A549 treated with CORT108297 at 1 μM for 4 hours (cell line): ENCODE data around the gene OR52N1. TPM values are rescaled to one million over a fixed set of nuclear protein-coding genes. Genes with fewer than 3 reads are reported as not detected.

ENCODE experiments used
- total RNA-seq: library from RNA; stranded (reverse); fragments of 200-300 nt; extraction: Qiagen RNA extraction; gene quantifications from 5 replicates; pipeline ENCODE4 v1.2.3, GENCODE V29; 2022

Gene OR52N1
- total RNA-seq = not detected in 5 replicates

DNA sequence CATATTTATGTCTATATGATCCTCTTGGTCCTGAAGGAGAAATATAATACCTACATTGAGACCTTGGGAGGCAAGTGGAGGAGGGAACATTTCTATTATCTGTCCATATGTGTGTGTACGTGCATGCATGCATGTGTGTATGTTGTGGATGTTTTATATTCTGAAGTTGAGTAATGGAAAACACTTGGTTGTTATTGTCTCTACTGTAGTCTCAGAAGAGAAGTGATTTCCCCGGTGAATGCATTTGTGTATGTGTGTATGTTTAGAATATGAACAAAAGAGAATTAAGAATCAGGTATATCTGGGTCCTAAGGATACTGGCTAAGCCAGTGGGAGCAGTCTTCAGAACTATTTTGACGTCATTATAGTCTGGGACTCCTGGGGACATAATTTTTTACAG lies at the start of gene OR52N1:
Gene OR52N1 (minus strand): TSS at position 101 of the 400 bp plus-strand sequence. CDS start 2,449 bp downstream, outside the sequence.

DNA sequence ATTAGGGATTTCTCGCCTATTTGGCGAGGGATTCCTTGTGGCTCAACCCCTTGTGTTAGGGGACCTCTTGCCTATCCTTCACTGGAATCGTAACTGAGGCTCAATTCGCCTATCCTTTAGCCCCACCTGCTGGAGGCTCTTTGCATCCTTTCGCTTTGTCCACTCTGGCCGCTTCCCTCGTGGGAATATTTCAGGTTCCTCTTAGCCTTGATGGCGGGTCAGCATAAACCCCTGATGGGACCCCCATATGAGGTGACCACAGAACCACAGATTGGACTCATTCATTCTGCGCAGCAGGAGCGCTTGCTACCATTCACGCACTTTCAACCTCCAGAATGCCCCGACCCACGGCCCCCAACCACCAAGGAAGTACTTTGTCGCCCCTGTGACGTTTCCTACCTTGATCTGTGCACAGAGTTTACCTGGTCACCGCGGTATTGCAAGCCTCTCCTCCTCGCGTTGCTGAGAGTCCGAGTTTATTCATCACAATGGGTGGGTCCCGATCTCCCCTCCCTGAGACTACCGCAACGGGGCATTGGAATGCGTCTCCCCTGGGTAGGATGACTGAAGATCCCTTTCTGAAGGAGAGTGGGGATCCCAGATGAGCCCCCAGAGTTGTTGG lies 17.5 kb upstream of the OR52N1 start, which contains the start of gene OR52N2:
Gene OR52N2 (plus strand): TSS at position 425 of the 622 bp plus-strand sequence. CDS start 11,412 bp downstream, outside the sequence.

DNA sequence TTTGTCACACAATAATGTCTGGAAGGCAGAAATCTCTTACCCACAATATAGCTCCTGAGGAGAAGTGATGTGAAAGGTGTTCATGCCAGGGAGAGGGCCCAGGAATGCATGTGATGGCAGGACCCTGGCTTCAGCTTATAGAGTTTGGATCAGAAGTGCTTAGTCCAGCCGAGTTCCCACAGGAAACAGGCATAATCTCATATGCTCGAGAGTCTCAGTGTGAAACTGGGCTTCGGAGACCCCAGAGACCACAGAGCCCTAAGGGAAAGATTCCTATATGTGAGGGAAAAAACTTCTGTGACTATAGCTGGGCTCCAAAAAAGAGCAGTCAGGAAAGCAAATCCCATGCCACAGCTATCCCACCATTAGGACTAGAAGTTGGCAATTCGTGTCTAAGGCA lies 7.8 kb downstream of the OR52N1 start, which contains the start of gene OR52N5:
Gene OR52N5 (minus strand): TSS at position 101 of the 400 bp plus-strand sequence. CDS start 4,721 bp downstream, outside the sequence.

DNA sequence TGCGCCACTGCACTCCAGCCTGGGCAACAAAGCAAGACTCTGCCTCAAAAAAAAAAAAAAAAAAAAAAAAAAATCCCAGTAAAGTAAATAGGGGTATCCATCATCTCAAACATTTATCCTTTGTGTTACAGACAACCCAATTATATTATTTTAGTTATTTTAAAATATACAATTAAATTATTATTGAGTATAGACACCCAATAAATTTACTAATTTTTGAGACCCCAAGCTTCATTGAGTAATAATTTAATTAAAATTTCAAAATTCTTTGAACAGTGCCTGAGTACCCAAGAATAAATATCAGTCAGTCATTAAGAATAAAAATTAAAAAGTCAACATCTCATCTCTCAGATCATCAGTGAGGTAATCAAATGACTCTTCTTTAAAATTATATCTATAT lies 37.1 kb downstream of the OR52N1 start, which contains the start of gene OR52N4:
Gene OR52N4 (plus strand): TSS at position 301 of the 400 bp plus-strand sequence. CDS start 498 bp downstream, outside the sequence.

Other genes with a start within 250 kb of the OR52N1 start
- not detected in 5 replicates for gene OR52H1, start 242.7 kb downstream of the OR52N1 start, total RNA-seq
- gene OR52B6, start 210.4 kb downstream of the OR52N1 start, total RNA-seq = not detected in 5 replicates
- gene TRIM6, start 194.6 kb downstream of the OR52N1 start, total RNA-seq = 10.4 to 13.1 TPM (median 12.8 TPM) in 5 replicates
- gene TRIM34, start 166.3 kb downstream of the OR52N1 start, total RNA-seq = 2.8 to 4.3 TPM (median 3.7 TPM) in 5 replicates
- gene TRIM5, start 106.2 kb downstream of the OR52N1 start, total RNA-seq = 10.9 to 13.7 TPM (median 12.0 TPM) in 5 replicates
- gene TRIM22, start 101.5 kb downstream of the OR52N1 start, total RNA-seq = 0.44 to 1.0 TPM (median 0.81 TPM) in 5 replicates
- not detected in 5 replicates for gene OR56B1, start 54.8 kb downstream of the OR52N1 start, total RNA-seq
- gene OR52N4, start 37.0 kb downstream of the OR52N1 start, total RNA-seq = not detected in 5 replicates
- gene OR52N5, start 7.9 kb downstream of the OR52N1 start, total RNA-seq = not detected in 5 replicates
- gene OR52N2, start 17.7 kb upstream of the OR52N1 start, total RNA-seq = not detected in 5 replicates
- not detected in 5 replicates for gene OR52E6, start 50.6 kb upstream of the OR52N1 start, total RNA-seq
- not detected in 5 replicates for gene OR52E8, start 66.4 kb upstream of the OR52N1 start, total RNA-seq
- gene OR52E4, start 89.4 kb upstream of the OR52N1 start, total RNA-seq = not detected in 5 replicates
- not detected in 5 replicates for gene OR52E5, start 101.9 kb upstream of the OR52N1 start, total RNA-seq
- gene OR56A3, start 151.0 kb upstream of the OR52N1 start, total RNA-seq = not detected in 5 replicates
- not detected in 5 replicates for gene OR56A5, start 177.2 kb upstream of the OR52N1 start, total RNA-seq
- not detected in 5 replicates for gene OR52L1, start 195.7 kb upstream of the OR52N1 start, total RNA-seq
- not detected in 5 replicates for gene OR56A4, start 215.7 kb upstream of the OR52N1 start, total RNA-seq
- not detected in 5 replicates for gene OR56A1, start 239.5 kb upstream of the OR52N1 start, total RNA-seq